Fibroblast of skin of right biceps (primary cell): Measurements from ENCODE around the gene NEURL1.
A peak's percentile ranks its signal among the peaks of the same experiment; 100 is the strongest.

Source experiments
- DNase-seq: peaks from one replicate; pipeline ENCODE4 v3.0.0-alpha.2; 2013

Gene NEURL1

DNA sequence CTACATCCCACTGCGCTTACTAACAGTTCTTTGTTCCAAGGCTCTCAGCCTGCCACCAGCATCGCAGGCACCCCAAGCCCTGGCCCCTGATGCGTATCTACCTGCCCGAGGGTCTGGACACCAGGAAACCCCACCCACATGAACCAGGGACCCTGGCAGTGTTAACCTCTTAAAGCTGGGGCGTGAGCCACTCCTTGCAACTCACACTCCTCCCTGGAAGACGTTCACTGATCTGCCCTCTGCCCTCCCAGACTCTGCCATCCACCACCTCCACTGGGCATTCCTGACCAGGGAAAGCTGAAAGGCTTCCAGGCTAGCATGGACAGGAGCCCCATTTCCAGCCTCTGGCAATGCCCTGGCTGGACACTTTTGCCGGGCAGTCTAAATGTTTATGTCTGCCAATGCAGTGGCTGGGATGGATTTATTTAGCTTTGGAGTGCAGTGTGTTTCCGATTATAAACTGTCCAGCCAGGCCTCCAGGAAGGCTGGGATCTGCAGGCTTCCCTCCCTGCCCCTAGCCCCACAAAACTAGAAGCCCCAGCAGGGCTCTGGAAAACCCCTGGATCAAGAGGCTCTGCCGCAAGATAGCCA lies 117.5 kb downstream of the NEURL1 start:
- DNase-seq: no peak

DNA sequence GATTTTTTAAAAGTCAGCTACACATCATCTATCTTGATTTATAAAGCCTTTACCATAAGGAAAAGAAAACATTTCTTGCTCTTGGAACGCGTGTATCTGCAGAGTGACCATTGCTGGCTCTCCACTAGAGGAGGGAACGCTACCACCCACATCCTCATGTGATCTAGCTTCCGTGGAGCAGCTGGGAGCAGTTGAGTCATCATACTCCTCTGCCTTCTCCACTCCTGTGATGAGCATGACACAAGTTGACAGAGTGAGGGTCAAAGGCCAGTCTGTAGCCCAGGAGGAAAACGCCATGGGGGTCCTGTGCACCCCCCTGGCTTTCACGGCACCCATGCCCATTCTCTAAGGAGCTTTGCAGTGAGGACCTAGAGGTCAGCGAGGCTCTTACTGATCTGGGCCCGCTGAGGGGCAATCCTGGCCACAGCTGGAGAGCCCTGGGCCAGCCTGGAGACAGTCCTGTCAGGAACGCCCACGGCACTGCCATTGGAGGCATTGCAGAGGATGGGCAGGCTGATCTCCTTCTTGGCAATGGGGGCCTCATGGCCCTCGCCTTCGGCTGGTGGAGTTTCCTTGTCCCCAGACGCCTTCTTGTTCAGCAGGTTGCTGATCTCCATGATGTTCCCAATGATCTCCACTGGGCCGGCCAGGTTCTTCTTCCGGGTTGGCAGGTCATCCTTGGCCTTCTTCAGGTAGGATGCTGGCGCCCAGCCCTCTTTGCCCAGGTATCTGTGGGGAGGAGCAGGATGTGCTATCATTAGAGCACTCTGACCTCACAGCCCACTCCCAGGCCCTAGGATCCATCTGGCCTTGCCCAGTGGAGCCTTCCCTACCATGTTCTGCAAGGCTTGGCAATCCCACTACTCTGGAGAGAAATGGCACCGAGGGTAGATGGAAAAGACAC lies 119.2 kb downstream of the NEURL1 start:
- DNase-seq: peak; percentile 41

GRCh38 chr10:103613616-103614015 lies 120.1 kb downstream of the NEURL1 start:
- DNase-seq: no peak

- DNase-seq: no peak
These were observed 121.0 kb downstream of the NEURL1 start for GRCh38 chr10:103614306-103615158.

- peak; percentile 62 for DNase-seq
These were observed 123.4 kb downstream of the NEURL1 start for GRCh38 chr10:103616705-103617601.

DNA sequence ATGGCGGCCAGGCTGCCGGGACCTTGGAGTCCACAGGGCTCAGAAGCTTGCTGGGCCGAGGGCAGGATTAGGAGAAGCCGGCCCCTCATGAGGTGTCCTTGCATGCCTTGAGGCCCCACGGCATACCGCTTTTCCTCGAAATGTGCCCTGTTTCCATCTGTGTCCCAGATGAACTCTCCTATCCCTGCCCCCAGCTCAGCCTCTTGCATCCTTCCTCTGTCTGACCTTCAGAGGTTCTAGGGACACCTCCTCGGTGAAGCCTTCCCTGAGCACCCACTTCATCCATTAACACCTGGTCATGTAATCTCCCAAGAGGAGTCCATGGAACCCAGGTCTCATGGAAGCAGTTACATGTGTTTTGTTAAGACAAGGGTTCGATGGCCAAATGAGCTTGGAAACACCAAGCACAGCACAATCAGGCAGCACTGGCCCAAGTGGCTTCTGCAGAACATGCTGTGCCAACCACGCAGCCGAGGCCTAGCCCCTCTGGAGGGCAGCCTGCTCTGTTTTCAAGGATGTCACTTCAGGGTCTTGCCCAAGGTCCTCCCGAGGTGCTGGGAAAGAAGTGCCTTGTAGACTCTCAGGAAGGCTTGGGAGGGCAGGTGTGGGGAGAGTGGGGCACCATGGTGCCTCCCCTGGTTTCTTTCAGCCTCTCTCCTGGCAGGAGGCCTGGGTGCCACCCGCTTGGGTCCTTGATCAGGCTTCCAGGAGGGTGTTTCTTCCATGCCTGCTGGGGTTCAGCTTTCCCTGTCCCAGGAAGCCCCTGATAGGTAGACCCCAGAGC lies 124.3 kb downstream of the NEURL1 start:
- DNase-seq: no peak

- DNase-seq: peak; percentile 38
These were observed 125.3 kb downstream of the NEURL1 start for GRCh38 chr10:103618575-103619423.

DNA sequence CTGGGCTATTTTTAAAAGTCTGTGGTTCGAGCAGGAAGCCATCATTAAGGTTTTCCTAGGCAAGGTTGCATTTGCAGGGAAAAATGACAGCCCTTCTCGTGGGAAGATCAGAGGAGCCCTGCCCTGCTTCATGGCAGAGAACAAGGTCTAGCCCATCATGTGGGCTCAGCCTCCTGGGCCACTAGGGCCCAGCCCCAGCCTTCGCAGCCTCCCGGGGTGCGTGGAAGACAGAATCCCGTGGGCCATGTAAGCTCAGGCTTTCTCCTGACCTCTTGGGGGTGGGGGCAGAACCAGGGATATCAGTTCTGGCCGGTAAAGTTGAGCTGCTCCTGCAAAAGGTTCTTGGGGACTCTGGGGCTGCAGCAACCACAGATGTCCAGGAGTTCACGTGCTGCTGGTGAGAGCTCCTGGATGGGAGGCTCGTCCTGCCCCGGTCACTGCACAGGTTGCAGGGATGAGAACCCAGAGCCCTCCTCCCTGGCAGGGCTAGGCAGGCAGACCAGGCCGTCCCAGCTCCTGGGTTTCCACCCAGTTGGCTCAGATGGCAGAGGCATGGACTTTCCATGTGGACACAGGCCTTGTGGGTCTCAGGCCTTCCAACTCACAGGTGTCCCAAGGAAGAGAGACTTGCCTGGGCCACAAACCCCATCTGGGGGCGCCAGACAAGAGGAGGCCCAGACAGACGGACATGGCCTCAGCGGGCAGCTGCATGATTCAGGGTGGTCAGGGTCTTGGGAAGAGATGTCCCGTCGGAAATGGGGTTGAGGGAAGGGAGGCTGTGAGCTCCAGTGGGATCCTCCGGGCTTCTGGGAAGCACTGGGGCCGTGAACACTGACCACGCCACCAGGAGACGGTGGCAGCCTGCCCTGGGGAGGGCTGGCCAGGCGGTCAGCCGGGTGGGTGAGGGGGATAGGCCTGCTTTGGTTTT lies 126.2 kb downstream of the NEURL1 start:
- DNase-seq: no peak

GRCh38 chr10:103620352-103620740 lies 126.8 kb downstream of the NEURL1 start:
- DNase-seq: no peak

DNA sequence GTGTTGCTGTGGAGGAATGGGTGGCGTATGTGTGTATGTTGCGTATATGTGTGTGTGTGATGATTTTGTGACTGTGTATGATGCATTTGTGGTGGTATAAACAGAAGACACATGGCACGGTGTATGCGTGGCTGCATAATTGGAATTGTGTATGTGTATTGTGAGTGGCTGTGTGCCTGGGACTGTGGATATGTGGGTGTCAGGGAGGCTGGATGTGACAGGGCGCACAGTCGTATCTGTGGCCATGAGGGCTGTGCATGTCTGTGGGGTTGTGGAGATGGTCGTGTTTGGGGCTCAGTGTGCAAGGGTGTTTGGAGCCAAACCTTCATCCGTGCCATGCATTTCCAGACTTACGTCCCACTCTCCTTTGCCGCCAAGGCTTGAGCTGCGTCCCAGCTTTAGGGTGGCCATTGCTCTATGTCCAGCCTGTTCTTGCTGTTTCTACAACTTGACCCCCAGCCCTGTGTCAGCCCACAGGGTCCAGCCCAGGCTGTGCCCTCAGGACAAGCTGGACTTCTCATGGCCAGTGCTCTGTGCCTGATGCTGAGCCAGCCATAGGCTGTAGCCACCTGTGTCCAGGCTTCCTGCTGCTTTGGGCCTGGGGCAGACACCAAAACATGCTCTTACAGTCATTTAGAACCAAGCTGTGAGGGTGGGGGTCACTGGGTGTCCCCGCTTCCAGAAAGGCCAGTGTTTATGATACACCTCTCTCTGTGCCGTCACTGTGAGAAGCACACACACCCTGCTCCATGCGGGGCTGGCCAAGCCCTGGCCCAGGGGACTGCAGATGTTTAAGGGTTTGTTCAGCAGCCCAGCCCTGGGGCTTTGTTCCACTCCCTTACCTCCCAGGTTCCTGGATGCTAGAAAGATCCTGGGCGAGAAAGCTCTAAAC lies 127.6 kb downstream of the NEURL1 start:
- DNase-seq: no peak

- no peak for DNase-seq
These were observed 128.2 kb downstream of the NEURL1 start for GRCh38 chr10:103621783-103622125.

DNA sequence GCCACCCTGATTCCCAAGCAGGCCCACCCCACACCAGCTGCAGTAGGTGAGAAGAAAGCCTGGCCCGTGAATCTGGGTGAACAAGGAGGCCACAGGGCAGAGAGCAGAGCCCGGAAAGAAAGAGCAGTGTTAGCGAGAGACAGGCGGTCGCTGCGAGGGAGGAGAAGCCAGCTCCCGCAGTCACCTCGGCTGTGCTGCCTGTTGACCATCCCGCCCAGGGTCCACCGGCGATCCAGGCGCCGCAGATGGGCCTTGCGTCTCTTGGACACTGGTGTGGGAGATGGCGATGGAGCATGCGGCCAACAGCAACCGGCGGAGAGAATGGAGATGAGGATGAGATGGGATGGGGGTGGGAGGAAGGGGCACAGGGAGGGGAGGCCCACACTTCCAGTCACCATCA lies 128.8 kb downstream of the NEURL1 start:
- DNase-seq: no peak

DNA sequence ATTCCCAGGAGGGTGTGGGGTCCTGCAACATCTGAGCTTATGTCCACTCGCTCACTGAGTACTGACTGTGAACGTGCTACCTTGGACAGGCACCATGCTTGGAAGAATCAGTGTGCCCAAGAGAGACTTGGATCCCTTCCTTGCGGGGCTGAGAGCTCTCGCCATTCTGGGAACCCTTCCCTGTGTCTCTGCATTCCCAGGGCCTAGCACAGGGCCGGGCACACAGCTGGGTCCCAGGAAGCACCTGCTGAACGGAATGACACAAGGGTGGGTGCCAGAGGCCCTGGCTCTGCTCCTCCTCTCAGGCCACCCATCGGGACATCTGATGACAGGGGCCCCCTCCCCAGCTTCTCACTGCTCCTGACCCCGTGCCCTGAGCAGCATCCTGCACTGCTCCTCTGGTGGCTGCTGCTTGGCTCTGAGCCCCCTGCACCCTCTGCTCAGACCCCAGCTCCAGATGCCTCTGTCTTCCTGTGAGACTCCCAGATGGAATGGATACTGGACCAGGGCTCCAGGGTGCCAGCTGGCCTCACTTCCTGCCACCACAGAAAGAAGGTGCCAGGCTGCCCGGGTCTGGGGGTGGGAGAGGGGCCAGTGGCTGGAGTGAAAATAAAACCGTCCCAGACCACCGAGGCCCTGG lies 129.6 kb downstream of the NEURL1 start:
- no peak for DNase-seq

- no peak for DNase-seq
These were observed 132.7 kb downstream of the NEURL1 start for GRCh38 chr10:103626178-103626577.

DNA sequence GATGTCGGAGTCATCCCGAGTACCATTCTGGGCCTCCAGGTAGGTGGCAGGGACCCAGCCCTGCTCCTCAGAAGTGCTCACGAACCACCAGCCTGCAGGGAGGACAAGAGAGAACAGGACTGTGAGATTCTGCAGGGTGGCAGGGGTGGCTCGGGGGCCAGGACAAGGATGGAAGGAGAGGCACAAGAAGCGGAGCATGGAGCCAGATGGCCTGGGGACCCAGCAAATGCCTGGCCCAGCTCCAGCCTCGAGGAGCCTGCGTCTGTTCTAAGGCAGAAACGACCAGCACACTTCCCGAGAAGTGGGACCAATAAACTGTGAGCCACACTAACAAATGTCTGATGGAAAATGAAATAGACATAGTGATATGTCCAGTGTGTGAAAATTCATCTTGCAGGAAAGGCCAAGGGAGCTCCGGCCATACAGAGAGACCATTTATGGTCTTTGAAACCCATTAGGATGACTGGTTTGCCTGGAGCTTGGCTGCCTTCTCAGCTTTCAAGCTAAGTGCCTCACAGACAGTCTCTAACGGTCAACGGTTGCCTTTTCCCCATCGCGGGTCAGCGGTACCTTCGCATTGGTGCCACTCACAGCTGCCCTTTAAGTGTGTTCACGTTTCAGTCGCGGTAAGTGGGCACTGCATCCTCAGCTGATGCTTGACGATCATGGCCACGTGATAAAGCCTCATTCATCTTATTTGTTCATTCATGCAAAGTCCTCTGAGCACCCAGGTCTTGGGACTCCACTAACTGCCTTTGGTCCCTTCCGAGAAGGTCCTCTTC lies 133.8 kb downstream of the NEURL1 start:
- no peak for DNase-seq

- DNase-seq: no peak
These were observed 134.4 kb downstream of the NEURL1 start for GRCh38 chr10:103627893-103628292.

DNA sequence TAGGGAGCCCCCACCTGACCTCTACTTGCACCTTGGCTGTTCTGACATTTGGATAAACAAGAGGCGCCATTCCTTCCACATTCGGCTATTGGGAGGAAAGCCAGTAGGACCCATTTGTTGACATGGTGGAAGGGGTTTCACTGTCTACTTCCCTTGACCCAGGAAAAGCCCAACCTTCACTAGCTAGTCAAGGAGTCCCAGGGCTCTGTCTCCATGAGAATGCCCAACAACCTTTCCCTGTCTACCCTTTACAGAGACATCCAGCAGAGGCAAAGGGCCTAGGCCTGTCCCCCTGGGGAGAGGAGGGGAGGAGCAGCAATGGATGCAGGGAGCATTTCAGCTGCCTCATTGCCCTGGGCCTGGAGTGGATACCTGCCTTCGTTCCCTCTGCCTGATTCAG lies 136.1 kb downstream of the NEURL1 start:
- DNase-seq: no peak
